GM23338 (cell line): Measurements from ENCODE around the gene CD93. TPM values are rescaled to one million over a fixed set of nuclear protein-coding genes. Genes with fewer than 3 reads are reported as not detected.
A peak's percentile ranks its signal among the peaks of the same experiment; 100 is the strongest.

Source experiments
- ATAC-seq: fragments of 200-7000 bp; cut with Tn5 transposase; 3 replicates; pipeline ENCODE4 v1.9.1; 2020
- DNase-seq: peaks from one replicate; pipeline ENCODE4 v3.0.0-alpha.2; 2015; ENCODE audit warnings: low spot score
- H2AFZ ChIP-seq: fragments of 200-600 bp; sonication (generic); 2 replicates; pipeline ENCODE4 v1.8.0; 2016; ENCODE audit warnings: antibody characterized with exemption, mild to moderate bottlenecking, moderate library complexity
- H3F3A ChIP-seq: fragments of 200-600 bp; sonication (generic); replicated peaks from 2 replicates; pipeline ENCODE4 v1.8.0; 2017; ENCODE audit warnings: antibody characterized with exemption, mixed run types, low read depth
- H3K27ac ChIP-seq: fragments of 200-600 bp; sonication (generic); 2 replicates; pipeline ENCODE4 v1.6.1; 2016; ENCODE audit warnings: low read depth
- H3K27me3 ChIP-seq: fragments of 200-600 bp; sonication (generic); 2 replicates; pipeline ENCODE4 v1.8.0; 2016; ENCODE audit warnings: mild to moderate bottlenecking, mixed run types, moderate library complexity; ENCODE audit not compliant: insufficient read depth
- H3K36me3 ChIP-seq: fragments of 200-600 bp; sonication (generic); 2 replicates; pipeline ENCODE4 v1.8.0; 2016; ENCODE audit warnings: mild to moderate bottlenecking; ENCODE audit not compliant: insufficient read depth
- H3K4me1 ChIP-seq: fragments of 200-600 bp; sonication (generic); 2 replicates; pipeline ENCODE4 v1.8.0; 2016; ENCODE audit warnings: mild to moderate bottlenecking, moderate library complexity; ENCODE audit not compliant: insufficient read depth
- H3K4me2 ChIP-seq: fragments of 200-600 bp; sonication (generic); 2 replicates; pipeline ENCODE4 v1.7.1; 2017; ENCODE audit warnings: mixed run types
- H3K4me3 ChIP-seq: fragments of 200-600 bp; sonication (generic); 2 replicates; pipeline ENCODE4 v1.6.1; 2016; ENCODE audit warnings: mixed run types
- H3K79me2 ChIP-seq: fragments of 200-600 bp; sonication (generic); replicated peaks from 2 replicates; pipeline ENCODE4 v1.8.0; 2017; ENCODE audit warnings: mild to moderate bottlenecking; ENCODE audit not compliant: insufficient read depth
- H3K9me2 ChIP-seq: fragments of 200-600 bp; sonication (generic); 2 replicates; pipeline ENCODE4 v1.8.0; 2017; ENCODE audit not compliant: insufficient read depth
- H4K20me1 ChIP-seq: fragments of 200-600 bp; sonication (generic); replicated peaks from 2 replicates; pipeline ENCODE4 v1.8.0; 2017; ENCODE audit warnings: mild to moderate bottlenecking; ENCODE audit not compliant: insufficient read depth
- H3K27ac Mint-ChIP-seq: 2 replicates; pipeline ENCODE4 v1.8.0; 2020; ENCODE audit warnings: inconsistent platforms, mild to moderate bottlenecking, moderate library complexity, mixed read lengths
- H3K27me3 Mint-ChIP-seq: 3 replicates; pipeline ENCODE4 v1.8.0; 2022; ENCODE audit warnings: low read depth, mild to moderate bottlenecking, moderate library complexity, mixed read lengths, inconsistent platforms; ENCODE audit not compliant: insufficient read depth, poor library complexity
- H3K36me3 Mint-ChIP-seq: 3 replicates; pipeline ENCODE4 v1.8.0; 2021; ENCODE audit warnings: low read depth, mild to moderate bottlenecking, inconsistent platforms, moderate library complexity, mixed read lengths
- H3K4me1 Mint-ChIP-seq: 3 replicates; pipeline ENCODE4 v1.8.0; 2020; ENCODE audit warnings: mild to moderate bottlenecking, inconsistent platforms, mixed read lengths
- H3K4me3 Mint-ChIP-seq: 3 replicates; pipeline ENCODE4 v1.8.0; 2021; ENCODE audit warnings: moderate library complexity, mild to moderate bottlenecking, inconsistent platforms, mixed read lengths
- H3K9me3 Mint-ChIP-seq: 3 replicates; pipeline ENCODE4 v1.8.0; 2020; ENCODE audit warnings: moderate library complexity, mild to moderate bottlenecking, inconsistent platforms, mixed read lengths
- polyA plus RNA-seq: library from polyadenylated mRNA; unstranded; fragments of >200 nt; fragmentation: Nextera tagmentation; extraction: Ambion mirVana; gene quantifications from 2 replicates; pipeline ENCODE4 v1.2.1, GENCODE V29; 2016
- total RNA-seq: library from RNA; depleted of rRNA; stranded (reverse); fragments of >200 nt; shearing (Covaris generic); gene quantifications from 2 replicates; pipeline ENCODE4 v1.2.3, GENCODE V29; 2014
- TF ChIP-seq, protein P1 (sequence below): fragments of 250-450 bp; sonication (Bioruptor Pico); IDR thresholded peaks from 2 replicates; pipeline ENCODE4 v1.5.0; 2020; ENCODE audit warnings: mild to moderate bottlenecking, moderate library complexity
- TF ChIP-seq, protein P2 (sequence below), 2 experiments: fragments of 200-600 bp in 1 of 2; sonication (generic) in 1 of 2; conservative IDR thresholded peaks; 2 replicates each; pipeline versions ENCODE4 v1.5.1 to v1.6.1; 2016 to 2017; ENCODE audit warnings: antibody characterized with exemption in 2 of 2, low read depth in 2 of 2, mild to moderate bottlenecking in 2 of 2, moderate library complexity in 1 of 2
- TF ChIP-seq, protein P3 (sequence below): IDR thresholded peaks from one replicate; pipeline ENCODE4 v1.6.1; 2018; ENCODE audit warnings: antibody characterized with exemption; ENCODE audit not compliant: unreplicated experiment

Gene CD93
- total and polyA plus RNA-seq, 2 experiments from 2014 or later: 0.03 TPM; not detected in 1

DNA sequence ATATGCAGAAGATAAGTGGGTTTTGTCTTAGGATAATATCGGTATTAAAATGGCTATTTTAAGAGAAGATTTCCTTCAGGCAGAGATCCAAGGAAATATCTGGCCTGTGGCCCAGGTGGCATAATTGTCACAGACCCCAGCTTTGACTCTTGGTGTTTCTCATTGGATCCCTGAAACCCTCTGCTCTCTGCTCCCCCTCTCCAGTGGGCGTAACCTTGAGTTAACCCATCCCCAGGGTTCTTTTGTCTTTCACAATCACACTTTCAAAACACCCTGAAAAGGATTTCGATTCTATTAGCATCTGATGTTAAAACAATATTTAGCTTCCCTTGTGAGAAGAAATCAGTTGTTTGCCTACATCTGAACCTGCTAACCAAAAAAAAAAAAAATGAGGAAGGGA is 43.9 kb downstream of the CD93 start:
- peaks cover 27% of the 10 kb centered on the region for H3K27me3 Mint-ChIP-seq
- no peak for DNase-seq

DNA sequence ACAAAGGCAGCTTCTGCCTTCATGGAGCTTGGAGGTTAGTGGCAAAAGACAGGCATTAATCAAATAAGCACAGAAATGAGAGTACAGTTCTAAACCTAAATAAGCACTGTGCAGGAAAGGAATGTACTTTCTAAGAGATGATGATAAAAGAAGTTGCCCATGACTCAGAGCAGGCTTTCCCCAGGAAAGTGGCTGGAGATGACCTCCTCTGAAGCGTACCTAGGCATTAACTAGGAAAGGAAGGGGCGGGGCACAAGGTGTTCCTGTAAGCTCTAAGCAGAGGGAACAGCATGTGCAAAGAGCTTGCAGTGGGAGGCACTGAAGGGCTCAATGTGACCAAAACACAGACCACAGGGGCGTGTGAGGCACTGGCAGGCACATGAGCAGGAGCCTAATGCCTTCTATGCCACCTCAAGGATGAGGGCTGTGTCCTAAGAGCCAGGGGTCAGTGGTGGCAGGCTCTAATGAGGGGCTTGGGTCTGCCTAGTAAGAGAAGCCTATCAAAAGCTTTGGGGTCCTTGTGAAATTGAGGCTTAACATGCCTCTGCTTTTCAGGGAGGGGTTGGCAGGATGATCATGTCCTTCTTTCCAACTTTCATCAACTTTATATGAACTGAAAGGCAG is 46.1 kb downstream of the CD93 start:
- H3K27ac Mint-ChIP-seq: no peak overlapping the region
- Histone ChIP-seq H4K20me1 (no peaks in the 10 kb centered on the region), H3K27ac (no peak overlapping the region), H3F3A (no peaks in the 10 kb centered on the region), H3K27me3 (peaks cover 47% of the 10 kb centered on the region), H3K79me2 (no peaks in the 10 kb centered on the region), H3K4me3 (no peak overlapping the region), H2AFZ (no peak overlapping the region), H3K4me1 (peaks cover 28% of the 10 kb centered on the region), H3K36me3 (no peaks in the 10 kb centered on the region), H3K9me2 (peaks cover 5% of the 10 kb centered on the region; the same call in 1 of the 2 replicates), H3K4me2 (no peak overlapping the region)
- no peak for DNase-seq
- H3K4me1 Mint-ChIP-seq: peaks cover 41% of the 10 kb centered on the region
- H3K4me3 Mint-ChIP-seq: no peak overlapping the region
- peaks cover 36% of the 10 kb centered on the region for H3K27me3 Mint-ChIP-seq
- no peaks in the 10 kb centered on the region for H3K9me3 Mint-ChIP-seq
- H3K36me3 Mint-ChIP-seq: no peaks in the 10 kb centered on the region
- ATAC-seq: no peak
- TF ChIP-seq, protein P1, sequence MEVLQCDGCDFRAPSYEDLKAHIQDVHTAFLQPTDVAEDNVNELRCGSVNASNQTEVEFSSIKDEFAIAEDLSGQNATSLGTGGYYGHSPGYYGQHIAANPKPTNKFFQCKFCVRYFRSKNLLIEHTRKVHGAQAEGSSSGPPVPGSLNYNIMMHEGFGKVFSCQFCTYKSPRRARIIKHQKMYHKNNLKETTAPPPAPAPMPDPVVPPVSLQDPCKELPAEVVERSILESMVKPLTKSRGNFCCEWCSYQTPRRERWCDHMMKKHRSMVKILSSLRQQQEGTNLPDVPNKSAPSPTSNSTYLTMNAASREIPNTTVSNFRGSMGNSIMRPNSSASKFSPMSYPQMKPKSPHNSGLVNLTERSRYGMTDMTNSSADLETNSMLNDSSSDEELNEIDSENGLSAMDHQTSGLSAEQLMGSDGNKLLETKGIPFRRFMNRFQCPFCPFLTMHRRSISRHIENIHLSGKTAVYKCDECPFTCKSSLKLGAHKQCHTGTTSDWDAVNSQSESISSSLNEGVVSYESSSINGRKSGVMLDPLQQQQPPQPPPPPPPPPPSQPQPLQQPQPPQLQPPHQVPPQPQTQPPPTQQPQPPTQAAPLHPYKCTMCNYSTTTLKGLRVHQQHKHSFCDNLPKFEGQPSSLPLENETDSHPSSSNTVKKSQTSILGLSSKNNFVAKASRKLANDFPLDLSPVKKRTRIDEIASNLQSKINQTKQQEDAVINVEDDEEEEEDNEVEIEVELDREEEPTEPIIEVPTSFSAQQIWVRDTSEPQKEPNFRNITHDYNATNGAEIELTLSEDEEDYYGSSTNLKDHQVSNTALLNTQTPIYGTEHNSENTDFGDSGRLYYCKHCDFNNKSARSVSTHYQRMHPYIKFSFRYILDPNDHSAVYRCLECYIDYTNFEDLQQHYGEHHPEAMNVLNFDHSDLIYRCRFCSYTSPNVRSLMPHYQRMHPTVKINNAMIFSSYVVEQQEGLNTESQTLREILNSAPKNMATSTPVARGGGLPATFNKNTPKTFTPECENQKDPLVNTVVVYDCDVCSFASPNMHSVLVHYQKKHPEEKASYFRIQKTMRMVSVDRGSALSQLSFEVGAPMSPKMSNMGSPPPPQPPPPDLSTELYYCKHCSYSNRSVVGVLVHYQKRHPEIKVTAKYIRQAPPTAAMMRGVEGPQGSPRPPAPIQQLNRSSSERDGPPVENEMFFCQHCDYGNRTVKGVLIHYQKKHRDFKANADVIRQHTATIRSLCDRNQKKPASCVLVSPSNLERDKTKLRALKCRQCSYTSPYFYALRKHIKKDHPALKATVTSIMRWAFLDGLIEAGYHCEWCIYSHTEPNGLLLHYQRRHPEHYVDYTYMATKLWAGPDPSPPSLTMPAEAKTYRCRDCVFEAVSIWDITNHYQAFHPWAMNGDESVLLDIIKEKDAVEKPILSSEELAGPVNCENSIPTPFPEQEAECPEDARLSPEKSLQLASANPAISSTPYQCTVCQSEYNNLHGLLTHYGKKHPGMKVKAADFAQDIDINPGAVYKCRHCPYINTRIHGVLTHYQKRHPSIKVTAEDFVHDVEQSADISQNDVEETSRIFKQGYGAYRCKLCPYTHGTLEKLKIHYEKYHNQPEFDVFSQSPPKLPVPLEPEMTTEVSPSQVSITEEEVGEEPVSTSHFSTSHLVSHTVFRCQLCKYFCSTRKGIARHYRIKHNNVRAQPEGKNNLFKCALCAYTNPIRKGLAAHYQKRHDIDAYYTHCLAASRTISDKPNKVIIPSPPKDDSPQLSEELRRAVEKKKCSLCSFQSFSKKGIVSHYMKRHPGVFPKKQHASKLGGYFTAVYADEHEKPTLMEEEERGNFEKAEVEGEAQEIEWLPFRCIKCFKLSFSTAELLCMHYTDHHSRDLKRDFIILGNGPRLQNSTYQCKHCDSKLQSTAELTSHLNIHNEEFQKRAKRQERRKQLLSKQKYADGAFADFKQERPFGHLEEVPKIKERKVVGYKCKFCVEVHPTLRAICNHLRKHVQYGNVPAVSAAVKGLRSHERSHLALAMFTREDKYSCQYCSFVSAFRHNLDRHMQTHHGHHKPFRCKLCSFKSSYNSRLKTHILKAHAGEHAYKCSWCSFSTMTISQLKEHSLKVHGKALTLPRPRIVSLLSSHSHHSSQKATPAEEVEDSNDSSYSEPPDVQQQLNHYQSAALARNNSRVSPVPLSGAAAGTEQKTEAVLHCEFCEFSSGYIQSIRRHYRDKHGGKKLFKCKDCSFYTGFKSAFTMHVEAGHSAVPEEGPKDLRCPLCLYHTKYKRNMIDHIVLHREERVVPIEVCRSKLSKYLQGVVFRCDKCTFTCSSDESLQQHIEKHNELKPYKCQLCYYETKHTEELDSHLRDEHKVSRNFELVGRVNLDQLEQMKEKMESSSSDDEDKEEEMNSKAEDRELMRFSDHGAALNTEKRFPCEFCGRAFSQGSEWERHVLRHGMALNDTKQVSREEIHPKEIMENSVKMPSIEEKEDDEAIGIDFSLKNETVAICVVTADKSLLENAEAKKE: no peak
- TF ChIP-seq, protein P2, sequence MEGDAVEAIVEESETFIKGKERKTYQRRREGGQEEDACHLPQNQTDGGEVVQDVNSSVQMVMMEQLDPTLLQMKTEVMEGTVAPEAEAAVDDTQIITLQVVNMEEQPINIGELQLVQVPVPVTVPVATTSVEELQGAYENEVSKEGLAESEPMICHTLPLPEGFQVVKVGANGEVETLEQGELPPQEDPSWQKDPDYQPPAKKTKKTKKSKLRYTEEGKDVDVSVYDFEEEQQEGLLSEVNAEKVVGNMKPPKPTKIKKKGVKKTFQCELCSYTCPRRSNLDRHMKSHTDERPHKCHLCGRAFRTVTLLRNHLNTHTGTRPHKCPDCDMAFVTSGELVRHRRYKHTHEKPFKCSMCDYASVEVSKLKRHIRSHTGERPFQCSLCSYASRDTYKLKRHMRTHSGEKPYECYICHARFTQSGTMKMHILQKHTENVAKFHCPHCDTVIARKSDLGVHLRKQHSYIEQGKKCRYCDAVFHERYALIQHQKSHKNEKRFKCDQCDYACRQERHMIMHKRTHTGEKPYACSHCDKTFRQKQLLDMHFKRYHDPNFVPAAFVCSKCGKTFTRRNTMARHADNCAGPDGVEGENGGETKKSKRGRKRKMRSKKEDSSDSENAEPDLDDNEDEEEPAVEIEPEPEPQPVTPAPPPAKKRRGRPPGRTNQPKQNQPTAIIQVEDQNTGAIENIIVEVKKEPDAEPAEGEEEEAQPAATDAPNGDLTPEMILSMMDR (conservative IDR thresholded peaks at IDR 0.05; ENCODE audit: low read depth in 2 of 2): no peak

More for the DNA sequence above, 43.9 kb downstream of the CD93 start:
- H3K4me1 ChIP-seq: peaks cover 28% of the 10 kb centered on the region
- peaks cover 5% of the 10 kb centered on the region; the same call in 1 of the 2 replicates for H3K9me2 ChIP-seq
- no peak overlapping the region for H3K27ac ChIP-seq
- peaks cover 4% of the 10 kb centered on the region; the same call in 2 of the 3 replicates for H3K9me3 Mint-ChIP-seq
- peaks cover 48% of the 10 kb centered on the region for H3K4me1 Mint-ChIP-seq
- peak overlapping the region; percentile 17 for H3K4me2 ChIP-seq
- no peak overlapping the region for H3K27ac Mint-ChIP-seq
- no peak overlapping the region for H3K4me3 Mint-ChIP-seq
- no peaks in the 10 kb centered on the region for H4K20me1 ChIP-seq
- no peak overlapping the region for H3K4me3 ChIP-seq
- TF ChIP-seq, protein P3, sequence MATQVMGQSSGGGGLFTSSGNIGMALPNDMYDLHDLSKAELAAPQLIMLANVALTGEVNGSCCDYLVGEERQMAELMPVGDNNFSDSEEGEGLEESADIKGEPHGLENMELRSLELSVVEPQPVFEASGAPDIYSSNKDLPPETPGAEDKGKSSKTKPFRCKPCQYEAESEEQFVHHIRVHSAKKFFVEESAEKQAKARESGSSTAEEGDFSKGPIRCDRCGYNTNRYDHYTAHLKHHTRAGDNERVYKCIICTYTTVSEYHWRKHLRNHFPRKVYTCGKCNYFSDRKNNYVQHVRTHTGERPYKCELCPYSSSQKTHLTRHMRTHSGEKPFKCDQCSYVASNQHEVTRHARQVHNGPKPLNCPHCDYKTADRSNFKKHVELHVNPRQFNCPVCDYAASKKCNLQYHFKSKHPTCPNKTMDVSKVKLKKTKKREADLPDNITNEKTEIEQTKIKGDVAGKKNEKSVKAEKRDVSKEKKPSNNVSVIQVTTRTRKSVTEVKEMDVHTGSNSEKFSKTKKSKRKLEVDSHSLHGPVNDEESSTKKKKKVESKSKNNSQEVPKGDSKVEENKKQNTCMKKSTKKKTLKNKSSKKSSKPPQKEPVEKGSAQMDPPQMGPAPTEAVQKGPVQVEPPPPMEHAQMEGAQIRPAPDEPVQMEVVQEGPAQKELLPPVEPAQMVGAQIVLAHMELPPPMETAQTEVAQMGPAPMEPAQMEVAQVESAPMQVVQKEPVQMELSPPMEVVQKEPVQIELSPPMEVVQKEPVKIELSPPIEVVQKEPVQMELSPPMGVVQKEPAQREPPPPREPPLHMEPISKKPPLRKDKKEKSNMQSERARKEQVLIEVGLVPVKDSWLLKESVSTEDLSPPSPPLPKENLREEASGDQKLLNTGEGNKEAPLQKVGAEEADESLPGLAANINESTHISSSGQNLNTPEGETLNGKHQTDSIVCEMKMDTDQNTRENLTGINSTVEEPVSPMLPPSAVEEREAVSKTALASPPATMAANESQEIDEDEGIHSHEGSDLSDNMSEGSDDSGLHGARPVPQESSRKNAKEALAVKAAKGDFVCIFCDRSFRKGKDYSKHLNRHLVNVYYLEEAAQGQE: no peak
- H3K36me3 ChIP-seq: no peaks in the 10 kb centered on the region
- no peaks in the 10 kb centered on the region for H3K79me2 ChIP-seq
- no peaks in the 10 kb centered on the region for H3F3A ChIP-seq
- H3K36me3 Mint-ChIP-seq: peaks cover 4% of the 10 kb centered on the region; the same call in 1 of the 3 replicates
- H2AFZ ChIP-seq: no peak overlapping the region
- H3K27me3 ChIP-seq: peaks cover 47% of the 10 kb centered on the region
- ATAC-seq: peak; percentile 78
